ENCODE measurements around the gene VAX1.

- TF ChIP-seq GATA3 (IDR thresholded peaks at IDR 0.05; ENCODE audit: low read depth, low read length) (no peak), GATA2 (IDR thresholded peaks at IDR 0.05; ENCODE audit: low read depth, low read length) (no peak)
Measured at GRCh38 chr10:117164592-117165537, 26.8 kb upstream of the VAX1 start.

Data from SH-SY5Y (cell line).